Stimulated activated CD4-positive, alpha-beta T cell treated with anti-CD3 and anti-CD28 coated beads, Interleukin-2, amount 100 ng/mL, for 48 hours (primary cell): ENCODE data around the gene PATJ.
"Not testable (repeated sequence)": the region's sequence is repeated elsewhere in the genome, so short reads cannot be mapped to it uniquely, and the experiment has no call there.

Experiments
- DNase-seq, 2 donors: peaks; one replicate each; pipeline ENCODE4 v3.0.0-alpha.2; 2020

The PATJ gene

GRCh38 chr1:61953790-61954150 is 211.5 kb downstream of the PATJ start:
- DNase-seq: no peak

GRCh38 chr1:61955261-61955660 is 213.0 kb downstream of the PATJ start:
- no peak for DNase-seq

- DNase-seq: no peak
These were observed 213.9 kb downstream of the PATJ start for GRCh38 chr1:61956016-61956645.

- no peak for DNase-seq
These were observed 214.5 kb downstream of the PATJ start for GRCh38 chr1:61956784-61957183.

- DNase-seq: no peak
These were observed 218.7 kb downstream of the PATJ start for GRCh38 chr1:61961009-61961408.

GRCh38 chr1:61962631-61963030 is 220.4 kb downstream of the PATJ start:
- no peak for DNase-seq

- DNase-seq: not testable (repeated sequence)
These were observed 224.4 kb downstream of the PATJ start for GRCh38 chr1:61966450-61967225.

- no peak for DNase-seq
These were observed 225.5 kb downstream of the PATJ start for GRCh38 chr1:61967750-61968149.

GRCh38 chr1:61968869-61969268 is 226.6 kb downstream of the PATJ start:
- DNase-seq: no peak

- no peak for DNase-seq
These were observed 231.0 kb downstream of the PATJ start for GRCh38 chr1:61973100-61973837.

GRCh38 chr1:61975638-61976037 is 233.4 kb downstream of the PATJ start:
- DNase-seq: no peak

- DNase-seq: no peak
These were observed 234.3 kb downstream of the PATJ start for GRCh38 chr1:61976566-61976965.

GRCh38 chr1:61978796-61979195 is 236.5 kb downstream of the PATJ start:
- no peak for DNase-seq

GRCh38 chr1:61979729-61980128 is 237.4 kb downstream of the PATJ start:
- no peak for DNase-seq

- DNase-seq: no peak
These were observed 238.3 kb downstream of the PATJ start for GRCh38 chr1:61980561-61980960.

GRCh38 chr1:61981870-61982660 is 239.8 kb downstream of the PATJ start:
- DNase-seq: no peak

GRCh38 chr1:61983236-61983635 is 241.0 kb downstream of the PATJ start:
- DNase-seq: no peak

GRCh38 chr1:61992257-61992656 is 250.0 kb downstream of the PATJ start:
- no peak for DNase-seq

- no peak for DNase-seq
These were observed 251.2 kb downstream of the PATJ start for GRCh38 chr1:61993331-61993961.

- no peak for DNase-seq
These were observed 253.4 kb downstream of the PATJ start for GRCh38 chr1:61995641-61996040.

GRCh38 chr1:61997123-61997522 is 254.8 kb downstream of the PATJ start:
- no peak for DNase-seq

- DNase-seq: no peak
These were observed 261.5 kb downstream of the PATJ start for GRCh38 chr1:62003777-62004176.

GRCh38 chr1:62006690-62007089 is 264.4 kb downstream of the PATJ start:
- no peak for DNase-seq
